PC-9 (cell line): Measurements from ENCODE around the gene ASCC1. TPM values are rescaled to one million over a fixed set of nuclear protein-coding genes. Genes with fewer than 3 reads are reported as not detected.
A peak's percentile ranks its signal among the peaks of the same experiment; 100 is the strongest.
"Not testable (repeated sequence)": the region's sequence is repeated elsewhere in the genome, so short reads cannot be mapped to it uniquely, and the experiment has no call there.

Experiments
- BruUV-seq: library from RNA; stranded (reverse); fragments of 400-500 nt; replicated peaks from 2 replicates; lab custom pipeline; 2021; lab: Mats Ljungman, UMichigan
- CTCF ChIA-PET: fragments of 300-600 bp; sonication (Branson Sonifier 250); formaldehyde crosslinking; loops from one replicate; lab custom pipeline; 2022; ENCODE audit warnings: antibody characterized with exemption; lab: Charles Lee
- POLR2A ChIA-PET: fragments of 300-600 bp; sonication (Branson Sonifier 250); formaldehyde crosslinking; loops from one replicate; lab custom pipeline; 2022; ENCODE audit warnings: antibody characterized with exemption; ENCODE audit not compliant: unreplicated experiment; lab: Charles Lee
- DNase-seq, 2 experiments: peaks; one replicate each; pipeline versions ENCODE4 v3.0.0 to v3.0.0-alpha.2; 2015 to 2022; ENCODE audit warnings: mixed read lengths in 1 of 2
- H2AFZ ChIP-seq: fragments of 200-600 bp; sonication (generic); 2 replicates; pipeline ENCODE4 v1.8.1; 2017; ENCODE audit warnings: antibody characterized with exemption
- H3F3A ChIP-seq: fragments of 200-600 bp; sonication (generic); 2 replicates; pipeline ENCODE4 v1.8.1; 2017; ENCODE audit warnings: antibody characterized with exemption, mild to moderate bottlenecking, low read depth; ENCODE audit not compliant: insufficient read depth
- H3K27ac ChIP-seq: fragments of 200-600 bp; sonication (generic); 2 replicates; pipeline ENCODE4 v1.6.1; 2016; ENCODE audit warnings: mixed run types
- H3K27me3 ChIP-seq: fragments of 200-600 bp; sonication (generic); 2 replicates; pipeline ENCODE4 v1.6.1; 2016; ENCODE audit warnings: low read depth, mixed run types; ENCODE audit not compliant: insufficient read depth
- H3K36me3 ChIP-seq: fragments of 200-600 bp; sonication (generic); 2 replicates; pipeline ENCODE4 v1.6.1; 2016; ENCODE audit warnings: low read depth, mixed run types
- H3K4me1 ChIP-seq: fragments of 200-600 bp; sonication (generic); replicated peaks from 2 replicates; pipeline ENCODE4 v1.6.1; 2016; ENCODE audit warnings: mixed run types; ENCODE audit not compliant: insufficient read depth
- H3K4me2 ChIP-seq: fragments of 200-600 bp; sonication (generic); 2 replicates; pipeline ENCODE4 v1.6.1; 2017; ENCODE audit warnings: mixed run types
- H3K4me3 ChIP-seq: fragments of 200-600 bp; sonication (generic); 2 replicates; pipeline ENCODE4 v1.6.1; 2016; ENCODE audit warnings: mixed run types
- H3K79me2 ChIP-seq: fragments of 200-600 bp; sonication (generic); 2 replicates; pipeline ENCODE4 v1.6.1; 2017; ENCODE audit warnings: low read depth, mixed run types
- H3K9me2 ChIP-seq: fragments of 200-600 bp; sonication (generic); 2 replicates; pipeline ENCODE4 v1.8.1; 2017; ENCODE audit warnings: mild to moderate bottlenecking; ENCODE audit not compliant: insufficient read depth
- H3K9me3 ChIP-seq: fragments of 200-600 bp; sonication (generic); 2 replicates; pipeline ENCODE4 v1.8.1; 2016; ENCODE audit warnings: low read depth; ENCODE audit not compliant: insufficient read depth
- H4K20me1 ChIP-seq: fragments of 200-600 bp; sonication (generic); 2 replicates; pipeline ENCODE4 v1.8.1; 2017; ENCODE audit not compliant: insufficient read depth
- CTCF ChIP-seq: fragments of 200-600 bp; sonication (generic); conservative IDR thresholded peaks from 2 replicates; pipeline ENCODE4 v1.6.1; 2017; ENCODE audit warnings: mixed run types, antibody characterized with exemption, mild to moderate bottlenecking, moderate library complexity
- EZH2 ChIP-seq: fragments of 200-600 bp; sonication (generic); IDR thresholded peaks from 2 replicates; pipeline ENCODE4 v1.8.0; 2017; ENCODE audit warnings: antibody characterized with exemption, low read depth
- intact Hi-C: fragments of 100-400 bp; cut with micrococcal nuclease; formaldehyde crosslinking; loops from one replicate; pipeline ENCODE4 v1.10.0; 2022; ENCODE audit not compliant: unreplicated experiment
- total RNA-seq: library from RNA; stranded (reverse); gene quantifications from 2 replicates; pipeline ENCODE4 v1.2.3, GENCODE V29; 2021

ASCC1 gene
- total RNA-seq, 1 experiment from 2014 or later: 129 TPM

- H3K27me3 ChIP-seq: no peaks in the 10 kb centered on the region
- H4K20me1 ChIP-seq: no peaks in the 10 kb centered on the region
- ChIA-PET CTCF (no interaction called here), POLR2A (no interaction called here)
- H3K36me3 ChIP-seq: no peaks in the 10 kb centered on the region
- no TSS peak for BruUV-seq
- intact Hi-C loops: no loop called here
- peaks cover 9% of the 10 kb centered on the region for H3F3A ChIP-seq
- no peak overlapping the region for H3K27ac ChIP-seq
- no peaks in the 10 kb centered on the region for H3K9me3 ChIP-seq
- no peaks in the 10 kb centered on the region for H3K79me2 ChIP-seq
- H3K9me2 ChIP-seq: no peaks in the 10 kb centered on the region
- peak overlapping the region; percentile 14; the same call in 1 of the 2 replicates for H3K4me2 ChIP-seq
- no peak overlapping the region for H3K4me3 ChIP-seq
- H3K4me1 ChIP-seq: peaks cover 37% of the 10 kb centered on the region
- DNase-seq: peak; percentile 22 to 46
- TF ChIP-seq CTCF: no peak
- no peak for TF ChIP-seq EZH2
- H2AFZ ChIP-seq: no peak overlapping the region
These were observed 34.6 kb upstream of the ASCC1 start for GRCh38 chr10:72250666-72251065.

GRCh38 chr10:72249176-72249862 is 33.2 kb upstream of the ASCC1 start:
- peak overlapping the region; percentile 52 for H3K4me2 ChIP-seq
- POLR2A ChIA-PET: interaction anchor here (0.6 kb wide), 1 partner anchor 168 kb away, joined by 5 read pairs; no protein-coding TSS in a partner anchor
- peaks cover 46% of the 10 kb centered on the region for H3K4me1 ChIP-seq
- H3F3A ChIP-seq: peaks cover 22% of the 10 kb centered on the region
- TSS peak; percentile 66 for BruUV-seq
- peak overlapping the region; percentile 48 for H3K27ac ChIP-seq
- H3K36me3 ChIP-seq, H3K4me3 ChIP-seq, H3K9me2 ChIP-seq, intact Hi-C loops, H3K27me3 ChIP-seq, H3K9me3 ChIP-seq, CTCF ChIA-PET, H4K20me1 ChIP-seq, H3K79me2 ChIP-seq, H2AFZ ChIP-seq, DNase-seq: not testable (repeated sequence)

- Histone ChIP-seq H3K4me2 (peak overlapping the region; percentile 52), H2AFZ (0 out of 2 replicates have a peak overlapping the region, but pooled peaks have one; percentile 42), H4K20me1 (no peaks in the 10 kb centered on the region), H3K4me1 (peaks cover 53% of the 10 kb centered on the region), H3K9me2 (no peaks in the 10 kb centered on the region), H3K9me3 (no peaks in the 10 kb centered on the region), H3K79me2 (no peaks in the 10 kb centered on the region), H3K27me3 (no peaks in the 10 kb centered on the region), H3K4me3 (no peak overlapping the region), H3K27ac (peak overlapping the region; percentile 48), H3F3A (peaks cover 29% of the 10 kb centered on the region), H3K36me3 (no peaks in the 10 kb centered on the region)
- ChIA-PET CTCF (interaction anchor here (0.6 to 0.7 kb wide), 4 partner anchors 11 to 168 kb away, joined by 4 to 7 read pairs (median 6); no protein-coding TSS in a partner anchor), POLR2A (interaction anchor here (0.7 kb wide), 1 partner anchor 57 kb away, joined by 4 read pairs; no protein-coding TSS in a partner anchor)
- TSS peak; percentile 91 for BruUV-seq
- TF ChIP-seq EZH2 (no peak), CTCF (no peak)
- DNase-seq: peak; percentile 52 to 79
- intact Hi-C loops: loop anchor here (1.0 kb wide), 1 partner anchor 12 kb away; no protein-coding TSS in a partner anchor
These were observed 32.5 kb upstream of the ASCC1 start for GRCh38 chr10:72248468-72249151.
